ENCODE measurements around the gene PDHA1. TPM values are rescaled to one million over a fixed set of nuclear protein-coding genes. Genes with fewer than 3 reads are reported as not detected.

PDHA1 gene
- total and polyA plus RNA-seq, 2 of the 8 experiments (the other 6 are each of a cell fraction or from before 2014, with no cell fraction given), result 128 to 225 TPM

GRCh38 chrX:19370061-19370460, 26.3 kb downstream of the PDHA1 start:
- Histone ChIP-seq H3K79me1 (ENCODE audit: low read depth, low read length) (no peaks in the 10 kb centered on the region), H3K27me3 (replicated peaks in 1 of 4; ENCODE audit: control insufficient read depth in 3 of 4, extremely low read depth in 1 of 4, insufficient read depth in 3 of 4, low read length in 3 of 4) (peaks cover 0 to 5% (median 3%) of the 10 kb centered on the region in 4 experiments; a peak in 3 of 7 replicates), H3K18ac (ENCODE audit: extremely low read depth, low read length) (no peak overlapping the region), H2BK5ac (ENCODE audit: low read depth, low read length) (no peak overlapping the region), H4K20me1 (replicated peaks in 1 of 2; ENCODE audit: control insufficient read depth in 1 of 2, insufficient read depth in 2 of 2, low read length in 2 of 2) (no peaks in the 10 kb centered on the region), H3K23ac (ENCODE audit: insufficient read length) (no peak overlapping the region), H4K5ac (ENCODE audit: insufficient read length, low read depth, low read length) (no peak overlapping the region), H4K91ac (replicated peaks; ENCODE audit: insufficient read length, low read length) (no peak overlapping the region), H3K27ac (ENCODE audit: low read depth, low read length) (no peak overlapping the region), H3K9ac (replicated peaks in 1 of 4; ENCODE audit: extremely low read depth in 1 of 4, low read depth in 3 of 4, low read length in 3 of 4) (no peak overlapping the region), H3K9me3 (ENCODE audit: insufficient read depth in 2 of 2, low read depth in 1 of 2, low read length in 1 of 2) (no peaks in the 10 kb centered on the region), H3K14ac (ENCODE audit: insufficient read length) (no peak overlapping the region), H3K4me3 (ENCODE audit: extremely low read depth in 1 of 4, insufficient read depth in 2 of 4, low read depth in 3 of 4, low read length in 4 of 4) (no peak overlapping the region), H2BK12ac (ENCODE audit: low read depth, low read length) (no peak overlapping the region), H3K56ac (replicated peaks; ENCODE audit: insufficient read length, low read depth, low read length) (no peak overlapping the region), H3K79me2 (ENCODE audit: control insufficient read depth in 1 of 2, insufficient read depth in 2 of 2, low read length in 2 of 2) (no peaks in the 10 kb centered on the region), H3K4ac (replicated peaks; ENCODE audit: insufficient read length, low read depth, low read length) (no peak overlapping the region), H2AFZ (ENCODE audit: low read length) (no peak overlapping the region), H3K36me3 (ENCODE audit: control insufficient read depth in 2 of 4, insufficient read depth in 4 of 4, low read length in 3 of 4) (peaks cover 0 to 3% (median 0%) of the 10 kb centered on the region in 4 experiments; a peak in 1 of 8 replicates), H3K23me2 (ENCODE audit: low read depth, low read length) (peaks cover 9% of the 10 kb centered on the region; the same call in 1 of the 2 replicates), H2BK15ac (ENCODE audit: low read length) (no peak overlapping the region), H2AK5ac (ENCODE audit: low read depth, low read length) (no peak overlapping the region), H4K8ac (ENCODE audit: extremely low read depth, insufficient read depth, low read length) (no peak overlapping the region), H2BK120ac (replicated peaks; ENCODE audit: low read depth, low read length) (no peak overlapping the region), H2BK20ac (ENCODE audit: low read length) (no peak overlapping the region), H3K4me2 (ENCODE audit: insufficient read depth in 1 of 2, low read depth in 2 of 2, low read length in 2 of 2) (no peak overlapping the region), H3K4me1 (replicated peaks in 1 of 4; ENCODE audit: control insufficient read depth in 3 of 4, insufficient read depth in 4 of 4, low read length in 3 of 4) (0 out of 7 replicates have a peak, but pooled peaks cover 0 to 4% (median 0%) of the 10 kb centered on the region in 4 experiments)
- CTCF ChIA-PET (ENCODE audit: partially characterized antibody), result no interaction called here
- POLR2A ChIA-PET (ENCODE audit: partially characterized antibody), result no interaction called here
- FAIRE-seq (no peak), DNase-seq (ENCODE audit: low read depth in 1 of 2, low spot score in 2 of 2) (no peak)
- TF ChIP-seq NRF1 (IDR thresholded peaks at IDR 0.05; ENCODE audit: low read depth, low read length), result no peak
- no peak for TF ChIP-seq RNF2 (IDR thresholded peaks at IDR 0.05; ENCODE audit: borderline replicate concordance, low read depth, low read length, missing control alignments, poor library complexity, severe bottlenecking)
- no peak for TF ChIP-seq ATF3 (IDR thresholded peaks at IDR 0.05; ENCODE audit: insufficient read depth, low read depth, low read length)
- TF ChIP-seq EGR1 (IDR thresholded peaks at IDR 0.05; ENCODE audit: borderline replicate concordance, low read depth, low read length), result no peak
- TF ChIP-seq TEAD4 (IDR thresholded peaks at IDR 0.05; ENCODE audit: low read depth, low read length), result no peak
- TF ChIP-seq CBX5 (IDR thresholded peaks at IDR 0.05; ENCODE audit: low read depth, low read length), result no peak
- WGBS, 2 experiments (ENCODE audit: extremely low coverage in 1 of 2, insufficient coverage in 1 of 2, insufficient read length in 1 of 2, insufficient replicate concordance in 2 of 2, low coverage in 1 of 2, low lambda C conversion rate in 2 of 2, missing lambda C conversion rate in 1 of 2), result 80% methylated on average over 3 of the region's 5 CpGs; no CpG with 5 or more reads in 1 of the 2 experiments

Data from H1 (cell line).